CD14-positive monocyte (primary cell): ENCODE results near the gene AFAP1L1. TPM values are rescaled to one million over a fixed set of nuclear protein-coding genes. Genes with fewer than 3 reads are reported as not detected.

Experiments used
- DNase-seq, 3 donors: peaks; one replicate each; pipeline ENCODE4 v3.0.0-alpha.2; 2011 to 2022
- H2AFZ ChIP-seq: 2 replicates; pipeline ENCODE4 v1.6.0; 2012; ENCODE audit warnings: mild to moderate bottlenecking, low read depth, low read length, inconsistent platforms; ENCODE audit not compliant: insufficient read depth, poor library complexity, severe bottlenecking
- H3K27ac ChIP-seq, 2 donors: 1 replicate in 1 of 2; 2 replicates in 1 of 2; pipeline ENCODE4 v1.5.1; 2012 to 2013; ENCODE audit warnings: low read length in 2 of 2, control low read depth in 1 of 2, inconsistent platforms in 1 of 2, low read depth in 1 of 2, mild to moderate bottlenecking in 1 of 2
- H3K27me3 ChIP-seq, 2 donors: one replicate each; pipeline versions ENCODE4 v1.6.0 to v1.6.1; 2011 to 2013; ENCODE audit warnings: low read length in 2 of 2; ENCODE audit not compliant: control insufficient read depth in 2 of 2, insufficient read depth in 2 of 2
- H3K36me3 ChIP-seq, 2 donors: replicated peaks in 1 of 2; 1 replicate in 1 of 2; 2 replicates in 1 of 2; pipeline versions ENCODE4 v1.5.1 to v1.6.1; 2012 to 2013; ENCODE audit warnings: low read length in 2 of 2, control low read depth in 1 of 2, inconsistent platforms in 1 of 2, mild to moderate bottlenecking in 1 of 2; ENCODE audit not compliant: insufficient read depth in 2 of 2, control insufficient read depth in 1 of 2
- H3K4me1 ChIP-seq, 2 donors: 1 replicate in 1 of 2; 2 replicates in 1 of 2; pipeline versions ENCODE4 v1.5.1 to v1.6.1; 2012 to 2013; ENCODE audit warnings: low read length in 2 of 2, control low read depth in 1 of 2, inconsistent platforms in 1 of 2, mild to moderate bottlenecking in 1 of 2, moderate library complexity in 1 of 2; ENCODE audit not compliant: insufficient read depth in 2 of 2, control insufficient read depth in 1 of 2
- H3K4me2 ChIP-seq: replicated peaks from 2 replicates; pipeline ENCODE3; 2012; ENCODE audit warnings: low read length, moderate library complexity, mild to moderate bottlenecking; ENCODE audit not compliant: poor library complexity, severe bottlenecking; ENCODE audit errors: extremely low read depth
- H3K4me3 ChIP-seq, 3 experiments: fragments of 200-600 bp in 1 of 3; sonication (generic) in 1 of 3; replicated peaks in 1 of 3; 1 replicate in 2 of 3; 2 replicates in 1 of 3; pipeline ENCODE4 v1.5.1; 2011 to 2013; ENCODE audit warnings: low read length in 3 of 3, mild to moderate bottlenecking in 3 of 3, control low read depth in 2 of 3, low read depth in 2 of 3, inconsistent platforms in 1 of 3, moderate library complexity in 1 of 3
- H3K79me2 ChIP-seq: 2 replicates; pipeline ENCODE4 v1.6.0; 2012; ENCODE audit warnings: mild to moderate bottlenecking, control low read depth, inconsistent platforms, low read length, moderate library complexity; ENCODE audit not compliant: insufficient read depth
- H3K9ac ChIP-seq: 2 replicates; pipeline ENCODE4 v1.6.0; 2017; ENCODE audit warnings: low read length, mild to moderate bottlenecking; ENCODE audit not compliant: insufficient read depth, poor library complexity, severe bottlenecking
- H3K9me3 ChIP-seq, 2 donors: replicated peaks in 1 of 2; 1 replicate in 1 of 2; 2 replicates in 1 of 2; pipeline versions ENCODE4 v1.5.1 to v1.6.1; 2012 to 2013; ENCODE audit warnings: low read length in 2 of 2, control low read depth in 1 of 2; ENCODE audit not compliant: control insufficient read depth in 1 of 2, insufficient read depth in 1 of 2
- H4K20me1 ChIP-seq: 2 replicates; pipeline ENCODE4 v1.6.0; 2012; ENCODE audit warnings: mild to moderate bottlenecking, low read length, control low read depth, moderate library complexity; ENCODE audit not compliant: insufficient read depth
- H3K27ac Mint-ChIP-seq, 7 donors: one replicate each; pipeline ENCODE4 v1.8.0; 2020; ENCODE audit warnings: mild to moderate bottlenecking in 7 of 7, mixed read lengths in 7 of 7, moderate library complexity in 6 of 7, inconsistent platforms in 2 of 7
- H3K27me3 Mint-ChIP-seq, 3 donors: one replicate each; pipeline ENCODE4 v1.8.0; 2021 to 2022; ENCODE audit warnings: low read depth in 3 of 3, mild to moderate bottlenecking in 3 of 3, mixed read lengths in 3 of 3, moderate library complexity in 3 of 3, inconsistent platforms in 1 of 3
- H3K36me3 Mint-ChIP-seq, 2 donors: one replicate each; pipeline ENCODE4 v1.8.0; 2020; ENCODE audit warnings: mixed read lengths in 2 of 2, inconsistent platforms in 1 of 2, mild to moderate bottlenecking in 1 of 2
- H3K4me1 Mint-ChIP-seq: one replicate; pipeline ENCODE4 v1.8.0; 2020; ENCODE audit warnings: mild to moderate bottlenecking, mixed read lengths
- H3K4me3 Mint-ChIP-seq, 2 donors: one replicate each; pipeline ENCODE4 v1.8.0; 2020; ENCODE audit warnings: mild to moderate bottlenecking in 2 of 2, mixed read lengths in 2 of 2, moderate library complexity in 1 of 2
- H3K9me3 Mint-ChIP-seq, 7 donors: one replicate each; pipeline ENCODE4 v1.8.0; 2020 to 2022; ENCODE audit warnings: mixed read lengths in 7 of 7, mild to moderate bottlenecking in 6 of 7, moderate library complexity in 6 of 7, inconsistent platforms in 2 of 7
- CTCF ChIP-seq: fragments of 200-600 bp; IDR thresholded peaks from one replicate; pipeline ENCODE4 v1.8.0; 2022; ENCODE audit warnings: antibody characterized with exemption, mild to moderate bottlenecking
- WGBS: methylation state at CpG from one replicate; pipeline ENCODE4 v1.1.5; 2013; ENCODE audit warnings: missing lambda C conversion rate; ENCODE audit not compliant: insufficient coverage; 5-methylcytosine and 5-hydroxymethylcytosine counted together
- intact Hi-C, 2 donors: fragments of 100-400 bp; cut with micrococcal nuclease; formaldehyde crosslinking; loops; one replicate each; pipeline versions ENCODE4 v1.15.0 to v1.15.1; 2023
- polyA plus RNA-seq, 3 donors: library from polyadenylated mRNA; depleted of rRNA in 1 of 3; unstranded in 2 of 3; stranded (reverse) in 1 of 3; fragments of 300-500 nt in 2 of 3; fragments of >200 nt in 1 of 3; fragmentation: Illumina TruSeq in 2 of 3; gene quantifications; 1 replicate in 2 of 3; 2 replicates in 1 of 3; pipeline ENCODE4 v1.2.3, GENCODE V29; 2012 to 2021

AFAP1L1 gene
- polyA plus RNA-seq, 3 donors, result not detected

- no peaks in the 10 kb centered on the region for H3K36me3 Mint-ChIP-seq
- Histone ChIP-seq H3K4me3 (no peak overlapping the region), H3K4me2 (no peak overlapping the region), H3K79me2 (no peaks in the 10 kb centered on the region), H3K4me1 (no peaks in the 10 kb centered on the region), H3K27ac (no peak overlapping the region), H3K27me3 (no peaks in the 10 kb centered on the region), H3K9me3 (no peaks in the 10 kb centered on the region), H2AFZ (peak overlapping the region; percentile 22), H3K36me3 (no peaks in the 10 kb centered on the region), H4K20me1 (no peaks in the 10 kb centered on the region), H3K9ac (no peak overlapping the region)
- DNase-seq, result no peak
- intact Hi-C loops, result loop anchor here (5.0 kb wide), 2 partner anchors 181 to 186 kb away; no protein-coding TSS in a partner anchor
- peak overlapping the region in 1 of 7 donors; percentile 44 for H3K27ac Mint-ChIP-seq
- peaks cover 1 to 3% (median 1%) of the 10 kb centered on the region in 3 donors for H3K27me3 Mint-ChIP-seq
- peaks cover 0 to 2% (median 0%) of the 10 kb centered on the region in 7 donors for H3K9me3 Mint-ChIP-seq
- H3K4me3 Mint-ChIP-seq, result no peak overlapping the region
- whole genome bisulfite sequencing, result 51% methylated on average over 6 of the region's 8 CpGs
- TF ChIP-seq CTCF, result no peak
- peaks cover 4% of the 10 kb centered on the region for H3K4me1 Mint-ChIP-seq
Measured at GRCh38 chr5:149381261-149381985, 109.8 kb downstream of the AFAP1L1 start.

GRCh38 chr5:149381986-149382338, 110.3 kb downstream of the AFAP1L1 start:
- intact Hi-C loops, result loop anchor here (5.0 kb wide), 2 partner anchors 180 to 185 kb away; no protein-coding TSS in a partner anchor
- Histone ChIP-seq H3K9me3 (no peaks in the 10 kb centered on the region), H3K27ac (no peak overlapping the region), H4K20me1 (no peaks in the 10 kb centered on the region), H3K36me3 (no peaks in the 10 kb centered on the region), H3K4me1 (no peaks in the 10 kb centered on the region), H2AFZ (peak overlapping the region; percentile 22), H3K4me3 (no peak overlapping the region), H3K9ac (no peak overlapping the region), H3K79me2 (no peaks in the 10 kb centered on the region), H3K4me2 (no peak overlapping the region), H3K27me3 (no peaks in the 10 kb centered on the region)
- Mint-ChIP-seq H3K27me3 (peaks cover 1 to 3% (median 1%) of the 10 kb centered on the region in 3 donors), H3K4me3 (no peak overlapping the region), H3K36me3 (no peaks in the 10 kb centered on the region), H3K27ac (peak overlapping the region in 1 of 7 donors; percentile 44), H3K9me3 (peaks cover 0 to 2% (median 0%) of the 10 kb centered on the region in 7 donors), H3K4me1 (peaks cover 4% of the 10 kb centered on the region)
- DNase-seq, result peak; percentile 37 to 61 (median 55)
- peak; percentile 88 for TF ChIP-seq CTCF
- WGBS, result 44% methylated on average over 9 of the region's 16 CpGs
